ENCODE results near the gene ZNF317.

The ZNF317 gene

DNA sequence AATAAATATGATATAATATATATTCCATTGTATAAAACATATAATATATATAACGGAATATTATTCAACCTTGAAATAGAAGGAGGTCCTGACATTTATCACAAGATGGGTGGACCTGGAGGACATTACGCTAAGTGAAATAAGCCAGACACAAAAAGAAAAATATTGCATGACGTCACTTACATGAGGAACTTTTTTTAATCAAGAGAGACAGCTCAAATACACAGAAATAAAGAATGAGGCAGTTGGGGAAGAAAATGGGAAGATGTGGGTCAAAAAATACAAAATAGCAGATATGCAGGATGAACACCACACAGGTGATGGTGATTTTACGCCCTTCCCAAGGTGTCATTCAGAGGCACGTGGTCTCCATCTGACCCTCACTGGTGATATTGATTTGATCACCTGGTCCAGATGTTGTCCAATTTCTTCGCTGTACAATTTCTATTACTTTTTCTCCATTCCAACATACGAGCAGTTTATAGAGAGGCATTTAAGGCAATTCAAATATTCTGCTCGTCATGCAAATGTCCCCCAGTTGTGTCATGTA is 513 bp upstream of the ZNF317 start:
- no peak for TF ChIP-seq Cebpa-rat (IDR thresholded peaks at IDR 0.05)
- H4K20me1 ChIP-seq, result peaks cover 0 to 21% (median 13%) of the 10 kb centered on the region in 11 experiments; a peak in 10 of 22 replicates
- H3K27ac ChIP-seq, result peak overlapping the region; percentile 84 to 98 (median 95); a peak in 20 of 22 replicates
- H3K9ac ChIP-seq, result peak overlapping the region; percentile 90 to 98 (median 95)
- H3K4me2 ChIP-seq, result peak overlapping the region; percentile 67 to 94 (median 86)
- H3K9me3 ChIP-seq (replicated peaks in 1 of 11), result peaks cover 21 to 32% (median 30%) of the 10 kb centered on the region in 11 experiments
- peaks cover 15 to 36% (median 24%) of the 10 kb centered on the region in 10 experiments; a peak in 19 of 20 replicates for H3K4me1 ChIP-seq
- H3K4me3 ChIP-seq, result peak overlapping the region; percentile 76 to 96 (median 89)
- no peaks in the 10 kb centered on the region for H3K27me3 ChIP-seq
- H3K36me3 ChIP-seq, result peaks cover 27 to 33% (median 32%) of the 10 kb centered on the region in 11 experiments

DNA sequence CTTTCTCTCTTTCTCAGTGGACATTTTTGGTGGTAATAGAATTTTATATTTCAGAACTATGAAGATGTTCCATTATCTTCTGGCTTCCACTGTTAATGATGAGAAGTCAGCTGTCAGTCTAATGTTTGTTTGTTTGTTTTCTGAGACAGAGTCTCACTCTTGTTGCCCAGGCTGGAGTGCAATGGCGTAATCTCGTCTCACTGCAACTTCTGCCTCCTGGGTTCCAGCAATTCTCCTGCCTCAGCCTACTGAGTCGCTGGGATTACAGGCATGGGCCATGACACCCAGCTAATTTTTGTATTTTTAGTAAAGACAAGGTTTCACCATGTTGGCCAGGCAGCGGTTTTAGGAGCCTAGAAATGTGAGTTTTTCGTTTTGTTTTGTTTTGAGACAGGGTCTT is 4.7 kb downstream of the ZNF317 start:
- H4K20me1 ChIP-seq, result peaks cover 15 to 74% (median 46%) of the 10 kb centered on the region in 11 experiments; a peak in 21 of 22 replicates
- H3K9ac ChIP-seq, result no peak overlapping the region
- H3K36me3 ChIP-seq, result peaks cover 78 to 85% (median 84%) of the 10 kb centered on the region in 11 experiments
- H3K4me2 ChIP-seq, result no peak overlapping the region
- peaks cover 74 to 84% (median 83%) of the 10 kb centered on the region in 11 experiments for H3K9me3 ChIP-seq (replicated peaks in 1 of 11)
- H3K27me3 ChIP-seq, result no peaks in the 10 kb centered on the region; a peak in 1 of 22 replicates
- peak overlapping the region in 6 of 10 experiments; percentile 10 to 43 (median 22); a peak in 8 of 20 replicates for H3K4me3 ChIP-seq
- peaks cover 8 to 20% (median 13%) of the 10 kb centered on the region in 10 experiments; a peak in 19 of 20 replicates for H3K4me1 ChIP-seq
- no peak overlapping the region for H3K27ac ChIP-seq
- TF ChIP-seq Cebpa-rat (IDR thresholded peaks at IDR 0.05), result no peak

DNA sequence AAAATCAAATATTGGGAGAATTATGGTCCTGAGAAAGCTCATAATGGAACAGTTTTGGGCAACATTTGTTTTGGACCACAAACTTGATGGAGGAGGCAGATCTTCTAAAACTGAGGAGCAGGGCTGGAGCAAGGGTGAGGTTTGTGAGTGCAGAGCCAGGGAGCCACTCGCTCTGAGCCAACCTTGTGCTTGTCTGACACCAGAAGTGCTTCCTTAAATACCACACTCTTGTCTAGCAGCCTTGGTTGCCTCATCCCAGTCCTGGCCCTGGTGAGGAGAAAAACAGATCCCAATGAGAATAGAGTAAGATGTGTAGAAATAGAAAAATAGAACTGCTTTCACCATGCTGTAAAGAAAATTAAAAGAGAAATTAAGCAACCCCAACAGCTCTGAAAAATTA is 6.7 kb downstream of the ZNF317 start:
- peaks cover 93 to 100% (median 100%) of the 10 kb centered on the region in 11 experiments for H3K9me3 ChIP-seq (replicated peaks in 1 of 11)
- peaks cover 94 to 100% (median 100%) of the 10 kb centered on the region in 11 experiments for H3K36me3 ChIP-seq
- peaks cover 27 to 84% (median 56%) of the 10 kb centered on the region in 11 experiments; a peak in 21 of 22 replicates for H4K20me1 ChIP-seq
- TF ChIP-seq Cebpa-rat (IDR thresholded peaks at IDR 0.05), result no peak
- H3K4me3 ChIP-seq, result no peak overlapping the region
- H3K27ac ChIP-seq, result no peak overlapping the region
- no peak overlapping the region for H3K9ac ChIP-seq
- H3K4me2 ChIP-seq, result no peak overlapping the region
- peaks cover under 1 to 10% (median 4%) of the 10 kb centered on the region in 10 experiments; a peak in 16 of 20 replicates for H3K4me1 ChIP-seq
- H3K27me3 ChIP-seq, result no peaks in the 10 kb centered on the region; a peak in 1 of 22 replicates

DNA sequence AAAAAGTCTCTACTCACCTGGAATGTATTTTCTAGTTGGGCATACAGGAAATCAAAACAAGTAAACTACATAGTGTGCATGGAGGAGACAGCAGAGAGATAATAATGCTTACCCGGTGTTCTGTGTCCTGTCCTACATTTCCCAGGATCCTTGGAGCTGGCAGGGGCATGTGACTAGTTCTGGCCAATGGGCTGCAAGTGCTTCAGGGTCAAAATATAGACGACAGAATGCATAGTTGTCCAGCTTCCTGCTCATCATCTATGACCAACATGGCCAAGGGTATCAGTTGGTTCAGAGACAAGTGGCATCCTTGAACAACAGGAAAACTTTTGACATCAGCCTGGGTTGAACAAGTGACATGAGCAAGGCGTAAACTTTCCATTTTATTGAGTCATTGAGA is 8.5 kb downstream of the ZNF317 start:
- no peaks in the 10 kb centered on the region; a peak in 1 of 22 replicates for H3K27me3 ChIP-seq
- peaks cover 99 to 100% (median 100%) of the 10 kb centered on the region in 11 experiments for H3K9me3 ChIP-seq (replicated peaks in 1 of 11)
- H4K20me1 ChIP-seq, result peaks cover 30 to 91% (median 69%) of the 10 kb centered on the region in 11 experiments
- no peak overlapping the region for H3K9ac ChIP-seq
- no peak overlapping the region for H3K4me2 ChIP-seq
- TF ChIP-seq Cebpa-rat (IDR thresholded peaks at IDR 0.05), result no peak
- no peak overlapping the region for H3K27ac ChIP-seq
- H3K36me3 ChIP-seq, result peaks cover 96 to 100% (median 100%) of the 10 kb centered on the region in 11 experiments
- no peak overlapping the region; a peak in 1 of 20 replicates for H3K4me3 ChIP-seq
- H3K4me1 ChIP-seq, result no peaks in the 10 kb centered on the region

DNA sequence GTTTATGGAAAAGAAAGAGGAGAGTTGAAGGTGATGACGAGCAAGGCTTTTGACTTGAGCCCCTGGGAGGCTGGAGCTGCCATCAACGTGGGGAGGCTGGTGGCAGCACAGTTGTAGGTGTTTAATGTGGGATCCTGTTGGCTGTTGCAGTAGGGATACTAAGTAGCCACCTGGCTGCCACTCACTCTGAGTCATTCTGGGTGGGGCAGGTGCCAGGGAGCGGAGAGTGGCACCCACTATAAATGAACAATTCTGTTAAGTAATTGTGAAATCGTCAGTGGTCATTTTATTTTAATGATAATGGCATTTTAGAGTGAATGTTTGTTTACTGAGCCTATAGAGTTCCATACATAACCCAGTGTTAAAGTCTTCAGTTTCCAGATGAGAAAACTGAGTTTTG is 9.8 kb downstream of the ZNF317 start:
- Histone ChIP-seq H3K4me1 (0 out of 20 replicates have a peak, but pooled peaks cover 0 to 5% (median 0%) of the 10 kb centered on the region in 10 experiments), H3K27ac (no peak overlapping the region), H3K4me3 (no peak overlapping the region), H4K20me1 (peaks cover 34 to 100% (median 82%) of the 10 kb centered on the region in 11 experiments), H3K9me3 (replicated peaks in 1 of 11) (peaks cover 90 to 100% (median 99%) of the 10 kb centered on the region in 11 experiments), H3K9ac (no peak overlapping the region), H3K36me3 (peaks cover 96 to 100% (median 100%) of the 10 kb centered on the region in 11 experiments), H3K27me3 (no peaks in the 10 kb centered on the region; a peak in 1 of 22 replicates), H3K4me2 (no peak overlapping the region)
- TF ChIP-seq Cebpa-rat (IDR thresholded peaks at IDR 0.05), result no peak

DNA sequence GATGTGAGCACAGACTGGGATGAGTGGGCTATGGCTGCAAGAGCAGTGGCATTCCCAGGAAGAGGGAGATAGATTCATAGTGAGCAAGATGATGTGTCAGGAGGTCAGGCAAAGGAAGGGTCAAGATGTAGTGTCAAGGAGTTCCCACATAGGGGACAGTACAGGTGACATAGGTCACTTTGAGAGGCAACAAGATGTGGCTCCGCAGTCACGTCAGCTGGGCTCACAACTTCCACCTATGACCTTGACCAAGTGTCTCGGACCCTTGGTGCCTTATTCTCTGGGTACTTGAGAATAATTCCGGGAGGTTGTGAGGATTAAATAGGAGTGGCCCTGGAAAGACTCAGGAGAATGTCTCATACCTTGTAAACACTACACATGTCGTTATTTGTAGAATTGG is 10.5 kb downstream of the ZNF317 start:
- no peak overlapping the region; a peak in 2 of 20 replicates for H3K4me3 ChIP-seq
- no peak overlapping the region for H3K4me2 ChIP-seq
- no peak overlapping the region for H3K9ac ChIP-seq
- TF ChIP-seq Cebpa-rat (IDR thresholded peaks at IDR 0.05), result no peak
- peaks cover 84 to 100% (median 95%) of the 10 kb centered on the region in 11 experiments for H3K9me3 ChIP-seq (replicated peaks in 1 of 11)
- no peaks in the 10 kb centered on the region; a peak in 1 of 22 replicates for H3K27me3 ChIP-seq
- H4K20me1 ChIP-seq, result peaks cover 37 to 100% (median 89%) of the 10 kb centered on the region in 11 experiments
- peaks cover 96 to 100% (median 100%) of the 10 kb centered on the region in 11 experiments for H3K36me3 ChIP-seq
- no peak overlapping the region for H3K27ac ChIP-seq
- H3K4me1 ChIP-seq, result peaks cover 0 to 10% (median 0%) of the 10 kb centered on the region in 10 experiments; a peak in 7 of 20 replicates

DNA sequence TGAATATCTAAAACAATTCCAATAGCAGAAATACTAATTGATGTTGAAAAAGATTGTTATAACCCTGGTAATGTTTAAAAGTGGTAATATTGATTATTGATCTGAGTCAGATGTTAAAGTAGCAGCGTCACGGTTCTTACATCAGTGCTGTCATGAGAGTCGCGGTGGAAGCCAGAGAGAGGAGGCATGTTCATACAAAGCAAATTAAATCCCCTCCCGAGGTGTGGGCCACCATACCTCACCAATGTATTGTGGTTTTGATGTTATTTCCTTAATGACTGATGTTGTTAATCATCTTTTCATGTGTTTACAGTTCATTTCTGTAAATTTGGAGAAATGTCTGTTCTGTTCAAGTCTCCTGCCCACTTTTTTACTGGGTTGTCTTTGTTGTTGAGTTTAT is 11.2 kb downstream of the ZNF317 start:
- H3K27ac ChIP-seq, result no peak overlapping the region
- TF ChIP-seq Cebpa-rat (IDR thresholded peaks at IDR 0.05), result no peak
- H3K4me2 ChIP-seq, result no peak overlapping the region
- H3K4me1 ChIP-seq, result peaks cover 0 to 17% (median 7%) of the 10 kb centered on the region in 10 experiments; a peak in 14 of 20 replicates
- H3K9ac ChIP-seq, result no peak overlapping the region
- H3K27me3 ChIP-seq, result no peaks in the 10 kb centered on the region; a peak in 1 of 22 replicates
- H3K9me3 ChIP-seq (replicated peaks in 1 of 11), result peaks cover 76 to 100% (median 94%) of the 10 kb centered on the region in 11 experiments
- H3K36me3 ChIP-seq, result peaks cover 96 to 100% (median 100%) of the 10 kb centered on the region in 11 experiments
- no peak overlapping the region for H3K4me3 ChIP-seq
- H4K20me1 ChIP-seq, result peaks cover 43 to 100% (median 92%) of the 10 kb centered on the region in 11 experiments; a peak in 21 of 22 replicates

DNA sequence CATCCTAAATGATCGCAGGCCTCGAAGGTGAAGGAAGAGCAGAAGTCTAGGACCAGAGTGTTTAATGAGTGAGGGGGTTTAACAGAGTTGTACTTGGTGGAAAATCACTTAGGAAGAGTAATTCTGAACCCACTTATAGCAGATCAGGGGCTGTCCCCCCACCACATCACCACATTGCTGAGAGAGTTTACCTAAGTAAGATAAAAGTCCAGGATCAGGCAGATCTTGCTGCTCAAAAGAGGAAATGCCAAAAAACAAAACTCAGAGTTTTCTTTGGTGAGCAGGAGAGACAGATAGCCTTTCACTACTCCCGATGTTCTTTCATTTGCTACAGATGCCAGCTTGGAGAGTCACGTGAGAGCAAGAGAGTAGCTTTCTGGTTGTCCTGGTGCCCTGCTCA is 15.4 kb downstream of the ZNF317 start:
- Histone ChIP-seq H3K9me3 (replicated peaks in 1 of 11) (peaks cover 69 to 99% (median 92%) of the 10 kb centered on the region in 11 experiments), H3K27me3 (no peaks in the 10 kb centered on the region)

More for the DNA sequence above, 15.4 kb downstream of the ZNF317 start:
- 0 out of 22 replicates have a peak overlapping the region, but pooled peaks of 1 of the 11 experiments have one; percentile 4 for H3K9ac ChIP-seq
- H3K4me2 ChIP-seq, result peak overlapping the region in 5 of 11 experiments; percentile 20 to 61 (median 40); a peak in 6 of 22 replicates
- no peak overlapping the region for H3K4me3 ChIP-seq
- peaks cover 30 to 85% (median 63%) of the 10 kb centered on the region in 11 experiments; a peak in 21 of 22 replicates for H4K20me1 ChIP-seq
- peaks cover 0 to 24% (median 13%) of the 10 kb centered on the region in 10 experiments; a peak in 14 of 20 replicates for H3K4me1 ChIP-seq
- peaks cover 98 to 100% (median 100%) of the 10 kb centered on the region in 11 experiments for H3K36me3 ChIP-seq
- TF ChIP-seq Cebpa-rat (IDR thresholded peaks at IDR 0.05), result no peak
- H3K27ac ChIP-seq, result peak overlapping the region in 1 of 11 experiments; percentile 31; a peak in 2 of 22 replicates

Data from BLaER1 treated with 17β-estradiol and CSF1 and Interleukin-3, amounts not matched to agents 10 nM and 100 nM (cell line).